Stomach (tissue), 9 donors: ENCODE measurements around the gene C12orf54. TPM values are rescaled to one million over a fixed set of nuclear protein-coding genes. Genes with fewer than 3 reads are reported as not detected.
A peak's percentile ranks its signal among the peaks of the same experiment; 100 is the strongest.
"Not testable (repeated sequence)": the region's sequence is repeated elsewhere in the genome, so short reads cannot be mapped to it uniquely, and the experiment has no call there.

Experiments used
- DNase-seq, 2 donors: peaks; one replicate each; pipeline versions ENCODE4 v3.0.0 to v3.0.0-alpha.2; 2013 to 2019
- H3K27ac ChIP-seq, 5 donors: fragments of 200-600 bp in 4 of 5; sonication (generic) in 4 of 5; one replicate each; pipeline ENCODE4 v1.5.1; 2013 to 2019; ENCODE audit warnings: mild to moderate bottlenecking in 1 of 5, moderate library complexity in 1 of 5
- H3K27me3 ChIP-seq, 3 donors: fragments of 200-600 bp; sonication (generic); one replicate each; pipeline ENCODE4 v1.5.1; 2017 to 2019; ENCODE audit warnings: mixed run types in 1 of 3
- H3K36me3 ChIP-seq, 4 donors: fragments of 200-600 bp; sonication (generic); 1 replicate in 3 of 4; 2 replicates in 1 of 4; pipeline ENCODE4 v1.5.1; 2016 to 2019
- H3K4me1 ChIP-seq, 4 donors: fragments of 200-600 bp; sonication (generic); one replicate each; pipeline ENCODE4 v1.5.1; 2016 to 2019
- H3K4me3 ChIP-seq, 4 donors: fragments of 200-600 bp; sonication (generic) in 3 of 4; one replicate each; pipeline ENCODE4 v1.5.1; 2016 to 2019; ENCODE audit warnings: mild to moderate bottlenecking in 1 of 4
- H3K9me3 ChIP-seq, 4 donors: fragments of 200-600 bp; sonication (generic); one replicate each; pipeline ENCODE4 v1.5.1; 2016 to 2019
- EP300 ChIP-seq: sonication (generic); formaldehyde crosslinking; IDR thresholded peaks from one replicate; pipeline ENCODE4 v1.6.1; 2017; ENCODE audit warnings: antibody characterized with exemption
- POLR2A ChIP-seq, 4 donors: fragments of 450-650 bp; IDR thresholded peaks; one replicate each; pipeline ENCODE4 v1.6.1; 2016; ENCODE audit warnings: antibody characterized with exemption in 4 of 4, control low read depth in 2 of 4, mild to moderate bottlenecking in 1 of 4, moderate library complexity in 1 of 4
- POLR2AphosphoS5 ChIP-seq, 3 donors: sonication (generic); formaldehyde crosslinking; IDR thresholded peaks; one replicate each; pipeline ENCODE4 v1.6.1; 2016; ENCODE audit warnings: antibody characterized with exemption in 3 of 3
- WGBS, 5 donors: extraction: QIAGEN DNeasy Blood & Tissue Kit in 3 of 5; methylation state at CpG; one replicate each; pipeline versions ENCODE4 v1.1.5 to v1.1.7; 2013 to 2018; 5-methylcytosine and 5-hydroxymethylcytosine counted together
- intact Hi-C: fragments of 100-400 bp; cut with DNase I; formaldehyde crosslinking; loops from one replicate; pipeline ENCODE4 v1.15.1; 2023; ENCODE audit warnings: low total_unique reads
- polyA plus RNA-seq, 3 donors: library from polyadenylated mRNA; stranded (reverse); fragments of 200-250 nt; gene quantifications; one replicate each; pipeline ENCODE4 v1.2.3, GENCODE V29; 2013
- total RNA-seq, 5 donors: library from RNA; depleted of rRNA; stranded (reverse); fragments of >200 nt; gene quantifications; one replicate each; pipeline versions ENCODE4 v1.1.0 to v1.2.3, GENCODE V29; 2014 to 2016
- TF ChIP-seq, protein P1 (sequence below), 7 experiments: fragments of 450-650 bp in 4 of 7; fragments of 200-600 bp in 3 of 7; sonication (generic) in 3 of 7; IDR thresholded peaks; one replicate each; pipeline ENCODE4 v1.5.1; 2016 to 2019; ENCODE audit warnings: antibody characterized with exemption in 7 of 7, control low read depth in 2 of 7, mild to moderate bottlenecking in 1 of 7
- donor health status: healthy with polysubstance abuse.
- donor health status: Bipolar disorder and iron deficiency.
- donor health status: healthy.

Gene C12orf54
- total and polyA plus RNA-seq, 8 donors, result 1.7 to 10.4 TPM; not detected in 6

DNA sequence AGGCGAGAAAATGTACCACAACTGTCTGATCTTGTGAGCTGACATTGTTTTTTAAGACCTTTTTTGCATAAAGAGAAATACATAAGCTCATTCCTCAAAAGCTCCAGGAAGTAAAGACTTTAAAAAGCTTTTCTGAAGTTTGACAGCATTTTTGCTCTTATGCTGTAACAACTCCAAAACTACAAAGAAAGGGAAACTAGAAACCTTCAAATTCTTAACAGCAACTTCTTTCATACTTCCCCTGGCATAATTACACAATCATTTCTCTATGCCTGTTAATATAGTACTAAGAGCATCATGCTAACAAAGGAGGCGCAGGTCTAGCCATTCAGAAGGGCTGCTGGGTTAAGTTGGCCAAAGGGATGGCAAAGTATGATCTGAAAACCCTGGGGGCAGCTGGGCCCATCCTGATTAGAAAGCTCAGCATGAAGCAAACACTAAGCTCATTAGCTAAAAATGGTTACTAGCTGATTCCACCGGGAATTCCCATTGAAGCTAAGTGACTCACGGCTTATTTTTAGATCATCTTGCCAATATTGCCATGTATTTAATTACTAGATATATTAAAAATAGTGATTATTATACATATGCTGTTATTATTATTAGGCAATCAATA is 36.0 kb upstream of the C12orf54 start:
- 45 to 58% (median 53%) methylated on average over 4 of the region's 4 CpGs for WGBS, 5 donors
- Histone ChIP-seq H3K27ac (no peak overlapping the region), H3K9me3 (peaks cover 0 to 8% (median 3%) of the 10 kb centered on the region in 4 donors), H3K36me3 (no peaks in the 10 kb centered on the region), H3K4me1 (no peaks in the 10 kb centered on the region), H3K4me3 (no peak overlapping the region), H3K27me3 (no peaks in the 10 kb centered on the region)
- TF ChIP-seq POLR2AphosphoS5 (IDR thresholded peaks at IDR 0.05), result no peak
- DNase-seq, result no peak
- intact Hi-C loops, result no loop called here

DNA sequence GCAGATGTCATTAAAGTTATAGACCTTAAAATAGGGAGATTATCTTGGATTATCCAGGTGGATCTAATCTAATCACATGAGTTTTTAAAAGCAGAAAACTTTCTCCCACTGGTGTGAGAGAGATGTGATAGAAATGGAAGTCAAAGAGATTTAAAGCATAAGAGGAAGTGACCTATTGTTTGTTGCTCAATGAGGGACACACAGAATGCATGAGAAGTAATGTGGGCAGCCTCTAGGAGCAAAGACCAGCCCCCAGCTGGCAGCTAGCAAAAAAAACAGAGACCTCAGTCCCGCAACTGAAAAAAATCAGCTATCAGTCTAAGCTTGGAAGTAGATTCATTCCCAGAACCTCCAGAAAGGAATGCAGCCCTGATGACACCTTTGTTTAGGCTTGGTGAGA is 34.5 kb upstream of the C12orf54 start:
- TF ChIP-seq POLR2A (IDR thresholded peaks at IDR 0.05), result no peak
- TF ChIP-seq, protein P1, sequence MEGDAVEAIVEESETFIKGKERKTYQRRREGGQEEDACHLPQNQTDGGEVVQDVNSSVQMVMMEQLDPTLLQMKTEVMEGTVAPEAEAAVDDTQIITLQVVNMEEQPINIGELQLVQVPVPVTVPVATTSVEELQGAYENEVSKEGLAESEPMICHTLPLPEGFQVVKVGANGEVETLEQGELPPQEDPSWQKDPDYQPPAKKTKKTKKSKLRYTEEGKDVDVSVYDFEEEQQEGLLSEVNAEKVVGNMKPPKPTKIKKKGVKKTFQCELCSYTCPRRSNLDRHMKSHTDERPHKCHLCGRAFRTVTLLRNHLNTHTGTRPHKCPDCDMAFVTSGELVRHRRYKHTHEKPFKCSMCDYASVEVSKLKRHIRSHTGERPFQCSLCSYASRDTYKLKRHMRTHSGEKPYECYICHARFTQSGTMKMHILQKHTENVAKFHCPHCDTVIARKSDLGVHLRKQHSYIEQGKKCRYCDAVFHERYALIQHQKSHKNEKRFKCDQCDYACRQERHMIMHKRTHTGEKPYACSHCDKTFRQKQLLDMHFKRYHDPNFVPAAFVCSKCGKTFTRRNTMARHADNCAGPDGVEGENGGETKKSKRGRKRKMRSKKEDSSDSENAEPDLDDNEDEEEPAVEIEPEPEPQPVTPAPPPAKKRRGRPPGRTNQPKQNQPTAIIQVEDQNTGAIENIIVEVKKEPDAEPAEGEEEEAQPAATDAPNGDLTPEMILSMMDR (IDR thresholded peaks at IDR 0.05), result no peak
- TF ChIP-seq POLR2AphosphoS5 (IDR thresholded peaks at IDR 0.05), result no peak
- no peak for TF ChIP-seq EP300
- Histone ChIP-seq H3K4me3 (no peak overlapping the region), H3K4me1 (no peaks in the 10 kb centered on the region), H3K9me3 (peaks cover 0 to 8% (median 3%) of the 10 kb centered on the region in 4 donors), H3K36me3 (no peaks in the 10 kb centered on the region), H3K27me3 (no peaks in the 10 kb centered on the region), H3K27ac (no peak overlapping the region)
- no peak for DNase-seq
- 64 to 81% (median 73%) methylated on average over 1 of the region's 1 CpG for WGBS, 5 donors
- intact Hi-C loops, result no loop called here

DNA sequence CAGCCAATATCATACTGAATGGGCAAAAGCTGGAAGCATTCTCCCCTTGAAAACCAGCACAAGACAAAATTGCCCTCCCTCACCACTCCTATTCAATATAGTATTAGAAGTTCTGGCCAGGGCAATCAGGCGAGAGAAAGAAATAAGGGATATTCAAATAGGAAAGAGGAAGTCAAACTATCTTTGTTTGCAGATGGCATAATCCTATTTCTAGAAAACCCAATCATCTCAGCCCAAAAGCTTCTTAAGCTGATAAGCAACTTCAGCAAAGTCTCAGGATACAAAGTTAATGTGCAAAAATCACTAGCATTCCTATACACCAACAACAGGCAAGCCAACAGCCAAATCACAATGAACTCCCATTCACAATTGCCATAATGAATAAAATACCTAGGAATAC is 30.9 kb upstream of the C12orf54 start:
- H3K9me3 ChIP-seq, result peaks cover 0 to 8% (median 3%) of the 10 kb centered on the region in 4 donors
- WGBS, 5 donors, result 55 to 82% (median 61%) methylated on average over 1 of the region's 1 CpG
- no peak for DNase-seq
- no peaks in the 10 kb centered on the region for H3K36me3 ChIP-seq
- intact Hi-C loops, result no loop called here
- no peak overlapping the region for H3K4me3 ChIP-seq
- no peak overlapping the region for H3K27ac ChIP-seq
- H3K27me3 ChIP-seq, result no peaks in the 10 kb centered on the region
- TF ChIP-seq, protein P1 (IDR thresholded peaks at IDR 0.05), result no peak
- TF ChIP-seq POLR2A (IDR thresholded peaks at IDR 0.05) (no peak), POLR2AphosphoS5 (IDR thresholded peaks at IDR 0.05) (no peak), EP300 (no peak)
- H3K4me1 ChIP-seq, result no peaks in the 10 kb centered on the region

DNA sequence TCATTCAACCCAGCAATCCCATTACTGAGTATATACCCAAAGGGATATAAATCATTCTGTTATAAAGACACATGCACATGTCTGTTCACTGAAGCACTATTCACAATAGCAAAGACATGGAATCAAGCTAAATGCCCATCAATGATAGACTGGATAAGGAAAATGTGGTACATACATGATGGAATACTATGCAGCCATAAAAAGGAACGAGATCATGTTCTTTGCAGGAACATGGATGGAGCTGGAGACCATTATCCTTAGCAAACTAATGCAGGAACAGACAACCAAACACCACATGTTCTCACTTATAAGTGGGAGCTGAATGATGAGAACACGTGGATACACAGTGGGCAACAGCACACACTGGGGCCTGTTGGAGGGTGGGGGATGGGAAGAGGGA is 29.3 kb upstream of the C12orf54 start:
- DNase-seq, H3K27ac ChIP-seq, H3K4me3 ChIP-seq, H3K27me3 ChIP-seq, H3K4me1 ChIP-seq, H3K9me3 ChIP-seq, intact Hi-C loops, H3K36me3 ChIP-seq: not testable (repeated sequence)
- WGBS, 5 donors, result 69 to 84% (median 73%) methylated on average over 2 of the region's 2 CpGs

DNA sequence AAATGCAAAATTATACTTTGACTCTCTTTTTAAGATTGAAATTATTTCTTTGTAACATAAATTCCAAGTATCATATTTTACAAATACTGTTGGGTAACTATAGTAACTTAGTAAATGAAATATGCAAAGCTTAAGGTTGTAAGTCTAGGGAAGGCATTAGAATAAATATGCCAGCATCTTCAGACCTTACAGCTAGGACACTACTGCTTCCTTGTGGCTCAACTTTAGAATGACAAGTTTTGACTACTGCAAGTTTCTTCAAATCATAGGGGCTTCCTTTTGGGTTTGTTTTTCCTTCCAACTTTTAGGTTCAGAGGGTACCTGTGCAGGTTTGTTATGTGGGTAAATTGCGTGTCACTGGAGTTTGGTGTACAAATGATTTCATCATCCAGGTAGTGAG is 27.6 kb upstream of the C12orf54 start:
- Histone ChIP-seq H3K9me3 (peaks cover 0 to 7% (median 2%) of the 10 kb centered on the region in 4 donors), H3K36me3 (no peaks in the 10 kb centered on the region), H3K27me3 (no peaks in the 10 kb centered on the region), H3K27ac (no peak overlapping the region), H3K4me3 (no peak overlapping the region), H3K4me1 (no peaks in the 10 kb centered on the region)
- intact Hi-C loops, result no loop called here
- TF ChIP-seq, protein P1 (IDR thresholded peaks at IDR 0.05), result peak in 1 of 7 experiments; percentile 7
- no peak for TF ChIP-seq POLR2AphosphoS5 (IDR thresholded peaks at IDR 0.05)
- DNase-seq, result peak in 1 of 2 donors; percentile 36
- WGBS, 5 donors, result 74 to 90% (median 82%) methylated on average over 1 of the region's 1 CpG
